Gastroesophageal sphincter (tissue), 3 donors: Measurements from ENCODE around the gene AMDHD1.

Source experiments
- EP300 ChIP-seq: sonication (generic); formaldehyde crosslinking; IDR thresholded peaks from one replicate; pipeline ENCODE4 v1.6.1; 2017; ENCODE audit warnings: antibody characterized with exemption, mild to moderate bottlenecking
- POLR2A ChIP-seq, 2 donors: fragments of 450-650 bp; IDR thresholded peaks; one replicate each; pipeline ENCODE4 v1.6.1; 2017; ENCODE audit warnings: antibody characterized with exemption in 2 of 2, mild to moderate bottlenecking in 2 of 2, moderate library complexity in 1 of 2
- POLR2AphosphoS5 ChIP-seq: sonication (generic); formaldehyde crosslinking; IDR thresholded peaks from one replicate; pipeline ENCODE4 v1.6.1; 2017; ENCODE audit warnings: antibody characterized with exemption
- TF ChIP-seq, protein P1 (sequence below), 4 experiments: fragments of 200-600 bp in 2 of 4; fragments of 450-650 bp in 2 of 4; sonication (generic) in 1 of 4; IDR thresholded peaks; one replicate each; pipeline ENCODE4 v1.5.1; 2017 to 2019; ENCODE audit warnings: antibody characterized with exemption in 4 of 4, mild to moderate bottlenecking in 2 of 4, moderate library complexity in 2 of 4

DNA sequence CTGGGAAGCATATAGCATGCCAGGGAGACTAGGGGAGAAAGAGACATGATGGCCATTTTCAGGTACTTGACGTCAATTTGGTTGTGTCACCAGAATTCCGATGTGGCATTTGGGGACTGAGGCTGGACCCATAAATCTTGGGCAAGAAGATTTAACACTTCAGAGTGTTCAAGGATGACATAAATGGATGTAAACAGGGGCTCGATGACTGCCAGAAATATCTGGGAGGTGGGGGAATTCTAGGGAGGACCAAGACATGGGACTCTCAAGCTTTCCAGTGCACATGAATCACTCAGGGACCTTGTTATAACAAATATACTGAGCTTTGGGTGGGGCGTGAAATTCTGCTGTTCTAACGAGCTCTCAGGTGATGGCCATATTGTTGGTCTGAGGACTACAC is 35.2 kb downstream of the AMDHD1 start:
- TF ChIP-seq, protein P1, sequence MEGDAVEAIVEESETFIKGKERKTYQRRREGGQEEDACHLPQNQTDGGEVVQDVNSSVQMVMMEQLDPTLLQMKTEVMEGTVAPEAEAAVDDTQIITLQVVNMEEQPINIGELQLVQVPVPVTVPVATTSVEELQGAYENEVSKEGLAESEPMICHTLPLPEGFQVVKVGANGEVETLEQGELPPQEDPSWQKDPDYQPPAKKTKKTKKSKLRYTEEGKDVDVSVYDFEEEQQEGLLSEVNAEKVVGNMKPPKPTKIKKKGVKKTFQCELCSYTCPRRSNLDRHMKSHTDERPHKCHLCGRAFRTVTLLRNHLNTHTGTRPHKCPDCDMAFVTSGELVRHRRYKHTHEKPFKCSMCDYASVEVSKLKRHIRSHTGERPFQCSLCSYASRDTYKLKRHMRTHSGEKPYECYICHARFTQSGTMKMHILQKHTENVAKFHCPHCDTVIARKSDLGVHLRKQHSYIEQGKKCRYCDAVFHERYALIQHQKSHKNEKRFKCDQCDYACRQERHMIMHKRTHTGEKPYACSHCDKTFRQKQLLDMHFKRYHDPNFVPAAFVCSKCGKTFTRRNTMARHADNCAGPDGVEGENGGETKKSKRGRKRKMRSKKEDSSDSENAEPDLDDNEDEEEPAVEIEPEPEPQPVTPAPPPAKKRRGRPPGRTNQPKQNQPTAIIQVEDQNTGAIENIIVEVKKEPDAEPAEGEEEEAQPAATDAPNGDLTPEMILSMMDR (IDR thresholded peaks at IDR 0.05): no peak
- no peak for TF ChIP-seq POLR2AphosphoS5
- TF ChIP-seq EP300: no peak
- TF ChIP-seq POLR2A (IDR thresholded peaks at IDR 0.05): no peak
